Karpas-422 (cell line): ENCODE results near the gene MYH7. TPM values are rescaled to one million over a fixed set of nuclear protein-coding genes. Genes with fewer than 3 reads are reported as not detected.
"Not testable (repeated sequence)": the region's sequence is repeated elsewhere in the genome, so short reads cannot be mapped to it uniquely, and the experiment has no call there.

Source experiments
- DNase-seq: peaks from one replicate; pipeline ENCODE4 v3.0.0-alpha.2; 2015
- H2AFZ ChIP-seq: fragments of 200-600 bp; sonication (generic); 2 replicates; pipeline ENCODE4 v1.6.1; 2014; ENCODE audit warnings: antibody characterized with exemption, low read length, mixed read lengths
- H3K27ac ChIP-seq: fragments of 200-600 bp; sonication (generic); 2 replicates; pipeline ENCODE4 v1.5.1; 2014; ENCODE audit warnings: mild to moderate bottlenecking, low read length, moderate library complexity
- H3K27me3 ChIP-seq: fragments of 200-600 bp; sonication (generic); 2 replicates; pipeline ENCODE4 v1.6.1; 2014; ENCODE audit warnings: low read length, mixed read lengths
- H3K36me3 ChIP-seq: fragments of 200-600 bp; sonication (generic); 2 replicates; pipeline ENCODE4 v1.6.1; 2014; ENCODE audit warnings: low read length, mixed read lengths; ENCODE audit not compliant: insufficient read depth
- H3K4me1 ChIP-seq: fragments of 200-600 bp; sonication (generic); 2 replicates; pipeline ENCODE4 v1.6.1; 2014; ENCODE audit warnings: mild to moderate bottlenecking, low read length, mixed read lengths
- H3K4me2 ChIP-seq: fragments of 200-600 bp; sonication (generic); 2 replicates; pipeline ENCODE4 v1.6.1; 2014; ENCODE audit warnings: low read length, low read depth, mild to moderate bottlenecking; ENCODE audit not compliant: poor library complexity, severe bottlenecking
- H3K4me3 ChIP-seq: fragments of 200-600 bp; sonication (generic); 2 replicates; pipeline ENCODE4 v1.5.1; 2014; ENCODE audit warnings: mild to moderate bottlenecking, antibody characterized with exemption, low read length, mixed read lengths
- H3K79me2 ChIP-seq: fragments of 200-600 bp; sonication (generic); 2 replicates; pipeline ENCODE4 v1.6.1; 2014; ENCODE audit warnings: mild to moderate bottlenecking, low read length, mixed read lengths
- H3K9ac ChIP-seq: fragments of 200-600 bp; sonication (generic); 2 replicates; pipeline ENCODE4 v1.6.0; 2014; ENCODE audit warnings: low read length
- H3K9me2 ChIP-seq: fragments of 200-600 bp; sonication (generic), shearing (Covaris generic); replicated peaks from 2 replicates; pipeline ENCODE4 v1.6.0; 2014; ENCODE audit warnings: mild to moderate bottlenecking, low read length, moderate library complexity; ENCODE audit not compliant: insufficient read depth
- H3K9me3 ChIP-seq: fragments of 300-700, 200-600 bp; sonication (generic); 2 replicates; pipeline ENCODE4 v1.6.1; 2014; ENCODE audit warnings: low read length, mixed read lengths
- H4K20me1 ChIP-seq: fragments of 200-600 bp; sonication (generic); 2 replicates; pipeline ENCODE4 v1.6.1; 2014; ENCODE audit warnings: mild to moderate bottlenecking, antibody characterized with exemption, low read length, low read depth; ENCODE audit not compliant: insufficient read depth
- total RNA-seq: library from RNA; depleted of rRNA; stranded (reverse); fragments of >200 nt; shearing (Covaris generic); gene quantifications from 2 replicates; pipeline ENCODE4 v1.2.3, GENCODE V29; 2014; ENCODE audit warnings: low replicate concordance

MYH7 gene
- total RNA-seq, 1 experiment from 2014 or later: not detected

GRCh38 chr14:23405516-23406025 is 29.9 kb downstream of the MYH7 start:
- Histone ChIP-seq H3K9me3 (no peaks in the 10 kb centered on the region), H3K4me1 (peaks cover 19% of the 10 kb centered on the region), H3K4me3 (no peak overlapping the region), H3K27ac (no peak overlapping the region), H4K20me1 (peaks cover 5% of the 10 kb centered on the region; the same call in 1 of the 2 replicates), H3K4me2 (no peak overlapping the region), H3K36me3 (no peaks in the 10 kb centered on the region), H3K9me2 (no peaks in the 10 kb centered on the region), H3K9ac (no peak overlapping the region), H3K27me3 (no peaks in the 10 kb centered on the region), H3K79me2 (no peaks in the 10 kb centered on the region), H2AFZ (no peak overlapping the region)
- DNase-seq: no peak

DNA sequence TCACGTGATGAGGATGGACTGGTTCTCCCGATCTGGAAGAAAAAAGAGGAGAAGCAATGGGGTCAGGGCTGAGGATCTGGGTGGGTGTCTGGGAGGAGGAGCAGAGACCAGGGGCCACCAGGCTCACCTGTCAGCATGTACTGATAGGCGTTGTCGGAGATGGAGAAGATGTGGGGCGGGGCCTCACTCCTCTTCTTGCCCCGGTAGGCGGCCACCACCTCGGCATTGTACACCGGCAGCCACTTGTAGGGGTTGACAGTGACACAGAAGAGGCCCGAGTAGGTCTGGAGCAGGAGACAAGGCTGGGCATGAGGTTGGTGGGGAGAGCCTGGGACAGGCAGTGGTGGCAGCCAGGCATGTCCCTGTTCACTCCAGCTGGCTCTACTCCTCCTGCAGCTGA is 30.4 kb downstream of the MYH7 start:
- Histone ChIP-seq H3K4me2 (no peak overlapping the region), H3K9ac (no peak overlapping the region), H3K36me3 (no peaks in the 10 kb centered on the region), H3K79me2 (no peaks in the 10 kb centered on the region), H2AFZ (no peak overlapping the region), H3K27me3 (no peaks in the 10 kb centered on the region), H3K4me1 (peaks cover 19% of the 10 kb centered on the region), H3K9me3 (no peaks in the 10 kb centered on the region), H3K4me3 (no peak overlapping the region), H3K9me2 (no peaks in the 10 kb centered on the region), H4K20me1 (peaks cover 5% of the 10 kb centered on the region; the same call in 1 of the 2 replicates), H3K27ac (no peak overlapping the region)
- DNase-seq: no peak

DNA sequence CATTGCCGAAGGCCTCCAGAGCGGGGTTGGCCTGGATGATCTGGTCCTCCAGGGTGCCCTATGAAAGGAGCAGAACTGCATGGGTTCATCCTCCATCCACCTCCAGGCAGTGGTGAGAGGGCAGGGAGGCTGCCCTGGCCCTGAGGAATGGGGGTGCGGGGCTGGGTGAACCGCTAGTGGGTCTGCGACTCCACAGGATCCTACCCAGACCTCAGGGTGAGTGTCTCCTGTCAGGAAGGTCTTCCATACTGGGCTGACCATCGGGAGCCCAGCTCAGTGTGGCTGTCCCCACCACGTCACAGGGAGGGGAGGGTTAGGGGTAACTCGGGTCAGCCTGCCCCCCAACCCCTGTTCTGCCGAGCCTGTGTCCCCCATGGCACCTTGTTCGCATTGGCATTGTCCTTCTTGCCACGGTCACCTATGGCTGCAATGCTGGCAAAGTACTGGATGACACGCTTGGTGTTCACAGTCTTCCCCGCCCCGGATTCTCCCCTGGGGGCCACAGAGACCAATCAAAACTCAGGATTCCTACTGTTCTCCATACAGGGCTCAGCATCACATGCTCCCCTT is 31.0 kb downstream of the MYH7 start:
- H3K79me2 ChIP-seq: no peaks in the 10 kb centered on the region
- peaks cover 19% of the 10 kb centered on the region for H3K4me1 ChIP-seq
- no peak overlapping the region for H3K9ac ChIP-seq
- H3K27me3 ChIP-seq: no peaks in the 10 kb centered on the region
- H4K20me1 ChIP-seq: peaks cover 5% of the 10 kb centered on the region; the same call in 1 of the 2 replicates
- no peak overlapping the region for H3K4me3 ChIP-seq
- no peaks in the 10 kb centered on the region for H3K9me3 ChIP-seq
- no peak overlapping the region for H3K27ac ChIP-seq
- H3K9me2 ChIP-seq: no peaks in the 10 kb centered on the region
- H3K36me3 ChIP-seq: no peaks in the 10 kb centered on the region
- H3K4me2 ChIP-seq: no peak overlapping the region
- DNase-seq: no peak
- no peak overlapping the region for H2AFZ ChIP-seq

DNA sequence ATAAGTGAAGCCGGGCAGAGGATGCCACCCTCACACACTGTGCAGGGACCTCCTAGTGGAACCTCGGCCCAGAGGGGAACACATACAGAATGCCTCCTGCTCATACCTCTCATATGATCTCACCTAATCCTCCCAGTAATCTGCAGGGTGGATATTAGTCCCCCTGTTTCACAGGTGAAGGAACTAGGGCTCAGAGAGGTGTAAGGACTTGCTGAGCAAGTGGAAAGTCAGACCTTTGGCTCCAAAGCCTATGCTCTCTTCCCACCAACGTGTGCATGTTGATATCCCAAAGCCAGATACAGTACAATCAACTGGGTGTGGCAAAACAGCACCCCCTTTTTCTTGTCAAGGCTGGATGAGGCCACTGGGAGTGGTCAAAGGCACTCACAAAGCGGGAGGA is 31.6 kb downstream of the MYH7 start:
- H3K9me3 ChIP-seq: no peaks in the 10 kb centered on the region
- H3K36me3 ChIP-seq: no peaks in the 10 kb centered on the region
- peaks cover 16% of the 10 kb centered on the region for H3K4me1 ChIP-seq
- no peak overlapping the region for H3K4me2 ChIP-seq
- H3K27ac ChIP-seq: no peak overlapping the region
- no peaks in the 10 kb centered on the region for H3K9me2 ChIP-seq
- no peaks in the 10 kb centered on the region for H3K27me3 ChIP-seq
- no peak for DNase-seq
- H2AFZ ChIP-seq: no peak overlapping the region
- H3K4me3 ChIP-seq: no peak overlapping the region
- peaks cover 5% of the 10 kb centered on the region; the same call in 1 of the 2 replicates for H4K20me1 ChIP-seq
- no peaks in the 10 kb centered on the region for H3K79me2 ChIP-seq
- H3K9ac ChIP-seq: no peak overlapping the region

- peaks cover 16% of the 10 kb centered on the region for H3K4me1 ChIP-seq
- no peak overlapping the region for H3K27ac ChIP-seq
- H2AFZ ChIP-seq: no peak overlapping the region
- no peaks in the 10 kb centered on the region for H3K27me3 ChIP-seq
- H3K9me3 ChIP-seq: no peaks in the 10 kb centered on the region
- H3K9ac ChIP-seq: no peak overlapping the region
- no peak for DNase-seq
- H3K4me3 ChIP-seq: no peak overlapping the region
- no peaks in the 10 kb centered on the region for H3K36me3 ChIP-seq
- H3K9me2 ChIP-seq: no peaks in the 10 kb centered on the region
- no peaks in the 10 kb centered on the region for H3K79me2 ChIP-seq
- peaks cover 5% of the 10 kb centered on the region; the same call in 1 of the 2 replicates for H4K20me1 ChIP-seq
- H3K4me2 ChIP-seq: no peak overlapping the region
Observed at GRCh38 chr14:23403139-23403438, 32.4 kb downstream of the MYH7 start.

GRCh38 chr14:23402296-23403138 is 32.9 kb downstream of the MYH7 start:
- no peaks in the 10 kb centered on the region for H3K36me3 ChIP-seq
- H3K4me1 ChIP-seq: peaks cover 16% of the 10 kb centered on the region
- no peak overlapping the region for H2AFZ ChIP-seq
- H3K9me2 ChIP-seq: no peaks in the 10 kb centered on the region
- no peak overlapping the region for H3K27ac ChIP-seq
- DNase-seq: no peak
- no peaks in the 10 kb centered on the region for H3K27me3 ChIP-seq
- no peak overlapping the region for H3K9ac ChIP-seq
- H3K4me3 ChIP-seq: no peak overlapping the region
- peaks cover 5% of the 10 kb centered on the region; the same call in 1 of the 2 replicates for H4K20me1 ChIP-seq
- H3K4me2 ChIP-seq: no peak overlapping the region
- H3K79me2 ChIP-seq: no peaks in the 10 kb centered on the region
- no peaks in the 10 kb centered on the region for H3K9me3 ChIP-seq

GRCh38 chr14:23401291-23401690 is 34.2 kb downstream of the MYH7 start:
- Histone ChIP-seq H3K27ac (no peak overlapping the region), H3K4me2 (no peak overlapping the region), H3K9ac (no peak overlapping the region), H3K79me2 (no peaks in the 10 kb centered on the region), H3K4me1 (peaks cover 11% of the 10 kb centered on the region), H3K27me3 (no peaks in the 10 kb centered on the region), H2AFZ (no peak overlapping the region), H3K36me3 (no peaks in the 10 kb centered on the region), H3K9me2 (no peaks in the 10 kb centered on the region), H4K20me1 (0 out of 2 replicates have a peak, but pooled peaks cover 5% of the 10 kb centered on the region), H3K9me3 (no peaks in the 10 kb centered on the region), H3K4me3 (no peak overlapping the region)
- no peak for DNase-seq

DNA sequence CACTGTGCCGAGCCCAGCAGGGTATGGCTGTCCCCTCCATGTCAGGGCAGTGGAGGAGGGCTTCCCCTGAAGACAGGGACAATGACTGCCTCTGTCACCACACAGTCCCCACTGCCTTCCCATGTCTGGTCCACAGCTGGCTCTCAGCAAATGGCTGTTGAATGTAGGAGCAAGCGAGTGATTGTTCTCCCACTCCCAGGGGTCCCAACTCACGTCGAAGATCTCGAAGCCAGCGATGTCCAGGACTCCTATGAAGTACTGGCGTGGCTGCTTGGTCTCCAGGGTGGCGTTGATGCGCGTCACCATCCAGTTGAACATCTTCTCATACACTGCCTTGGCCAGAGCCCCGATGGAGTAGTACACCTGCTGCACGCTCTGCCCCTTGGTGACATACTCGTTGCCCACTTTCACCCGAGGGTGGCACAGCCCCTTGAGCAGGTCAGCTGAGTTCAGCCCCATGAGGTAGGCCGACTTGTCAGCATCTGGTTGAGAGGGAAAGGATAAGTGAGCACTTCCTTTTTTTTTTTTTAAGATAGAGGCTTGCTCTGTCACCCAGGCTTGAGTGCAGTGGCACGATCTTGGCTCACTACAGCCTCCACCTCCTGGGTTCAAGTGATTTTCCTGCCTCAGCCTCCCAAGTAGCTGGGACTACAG is 34.8 kb downstream of the MYH7 start:
- not testable (repeated sequence) for H2AFZ ChIP-seq, H3K4me3 ChIP-seq, H3K9me3 ChIP-seq, H4K20me1 ChIP-seq, H3K79me2 ChIP-seq, H3K9me2 ChIP-seq, DNase-seq, H3K4me1 ChIP-seq, H3K4me2 ChIP-seq, H3K27ac ChIP-seq, H3K27me3 ChIP-seq, H3K9ac ChIP-seq, H3K36me3 ChIP-seq
